ENCODE data around the gene ALDH7A1.
"Not testable (repeated sequence)": the region's sequence is repeated elsewhere in the genome, so short reads cannot be mapped to it uniquely, and the experiment has no call there.

GRCh38 chr5:126555101-126555500 is 39.9 kb downstream of the ALDH7A1 start:
- not testable (repeated sequence) for TF ChIP-seq CTCF (conservative IDR thresholded peaks at IDR 0.05 in 1 of 2, IDR thresholded peaks at IDR 0.05 in 1 of 2; ENCODE audit: extremely low read depth in 1 of 2, insufficient read depth in 1 of 2, low read depth in 1 of 2, low read length in 2 of 2); EZH2 (IDR thresholded peaks at IDR 0.05; ENCODE audit: borderline replicate concordance, low read length)

All from mammary epithelial cell (primary cell).